ENCODE data around the gene MIOX. TPM values are rescaled to one million over a fixed set of nuclear protein-coding genes. Genes with fewer than 3 reads are reported as not detected.
A peak's percentile ranks its signal among the peaks of the same experiment; 100 is the strongest.

The MIOX gene
- total RNA-seq, 1 donor: not detected

GRCh38 chr22:50474710-50475651 is 11.7 kb upstream of the MIOX start, which contains the start of gene SBF1:
TSS of gene SBF1 (minus strand) at chr22:50475035. CDS start at chr22:50474840, 195 bp downstream.
- H3K79me2 ChIP-seq (ENCODE audit: insufficient read depth, low read length): peaks cover 46% of the 10 kb centered on the region
- peak within 1 kb of the TSS; percentile 63 for H3K27ac ChIP-seq (ENCODE audit: low read depth, low read length)
- TF ChIP-seq CTCF (IDR thresholded peaks at IDR 0.05; ENCODE audit: extremely low read depth, low read depth, low read length): no peak

GRCh38 chr22:50475652-50476002 is 11.0 kb upstream of the MIOX start:
- no peaks in the 10 kb centered on the region for H3K9me3 ChIP-seq (ENCODE audit: low read depth, low read length)
- H3K79me2 ChIP-seq (ENCODE audit: insufficient read depth, low read length): peaks cover 39% of the 10 kb centered on the region
- H2AFZ ChIP-seq (ENCODE audit: low read length): peak overlapping the region; percentile 93
- peaks cover 15% of the 10 kb centered on the region for H3K4me1 ChIP-seq (ENCODE audit: insufficient read depth, low read length)
- H3K36me3 ChIP-seq (ENCODE audit: insufficient read depth, low read length): no peaks in the 10 kb centered on the region
- H3K4me2 ChIP-seq (ENCODE audit: insufficient read depth, low read length): peak overlapping the region; percentile 88
- TF ChIP-seq CTCF (IDR thresholded peaks at IDR 0.05; ENCODE audit: extremely low read depth, low read depth, low read length): no peak
- H3K4me3 ChIP-seq (ENCODE audit: insufficient read depth, low read length): peak overlapping the region; percentile 81
- peaks cover 36% of the 10 kb centered on the region for H4K20me1 ChIP-seq (ENCODE audit: insufficient read depth, low read length)
- peak; percentile 58 for DNase-seq (ENCODE audit: insufficient read length, low spot score, missing footprints)
- H3K27me3 ChIP-seq (ENCODE audit: insufficient read depth, low read length): peaks cover 7% of the 10 kb centered on the region
- H3K27ac ChIP-seq (ENCODE audit: low read depth, low read length): no peak overlapping the region

More at GRCh38 chr22:50474710-50475651, 11.7 kb upstream of the MIOX start, which contains the start of gene SBF1:
- peak within 1 kb of the TSS; percentile 81 for H3K4me3 ChIP-seq (ENCODE audit: insufficient read depth, low read length)
- H3K9me3 ChIP-seq (ENCODE audit: low read depth, low read length): no peaks in the 10 kb centered on the region
- H2AFZ ChIP-seq (ENCODE audit: low read length): peak within 1 kb of the TSS; percentile 93
- peaks cover 18% of the 10 kb centered on the region for H3K4me1 ChIP-seq (ENCODE audit: insufficient read depth, low read length)
- peaks cover 42% of the 10 kb centered on the region for H4K20me1 ChIP-seq (ENCODE audit: insufficient read depth, low read length)
- DNase-seq (ENCODE audit: insufficient read length, low spot score, missing footprints): peak; percentile 100
- H3K4me2 ChIP-seq (ENCODE audit: insufficient read depth, low read length): peak within 1 kb of the TSS; percentile 94
- no peaks in the 10 kb centered on the region for H3K36me3 ChIP-seq (ENCODE audit: insufficient read depth, low read length)
- peaks cover under 1% of the 10 kb centered on the region for H3K27me3 ChIP-seq (ENCODE audit: insufficient read depth, low read length)

- Histone ChIP-seq H4K20me1 (ENCODE audit: insufficient read depth, low read length) (peaks cover 23% of the 10 kb centered on the region), H3K27me3 (ENCODE audit: insufficient read depth, low read length) (peaks cover 13% of the 10 kb centered on the region), H2AFZ (ENCODE audit: low read length) (peak overlapping the region; percentile 51), H3K9me3 (ENCODE audit: low read depth, low read length) (no peaks in the 10 kb centered on the region), H3K79me2 (ENCODE audit: insufficient read depth, low read length) (peaks cover 27% of the 10 kb centered on the region), H3K27ac (ENCODE audit: low read depth, low read length) (no peak overlapping the region), H3K36me3 (ENCODE audit: insufficient read depth, low read length) (no peaks in the 10 kb centered on the region), H3K4me2 (ENCODE audit: insufficient read depth, low read length) (no peak overlapping the region), H3K4me3 (ENCODE audit: insufficient read depth, low read length) (no peak overlapping the region), H3K4me1 (ENCODE audit: insufficient read depth, low read length) (peaks cover 15% of the 10 kb centered on the region)
- TF ChIP-seq CTCF (IDR thresholded peaks at IDR 0.05; ENCODE audit: extremely low read depth, low read depth, low read length): no peak
- DNase-seq (ENCODE audit: insufficient read length, low spot score, missing footprints): no peak
Observed at GRCh38 chr22:50476868-50477267, 9.8 kb upstream of the MIOX start.

- Histone ChIP-seq H2AFZ (ENCODE audit: low read length) (no peak overlapping the region), H3K9me3 (ENCODE audit: low read depth, low read length) (no peaks in the 10 kb centered on the region), H3K4me1 (ENCODE audit: insufficient read depth, low read length) (peaks cover 15% of the 10 kb centered on the region), H3K4me3 (ENCODE audit: insufficient read depth, low read length) (no peak overlapping the region), H3K36me3 (ENCODE audit: insufficient read depth, low read length) (no peaks in the 10 kb centered on the region), H3K79me2 (ENCODE audit: insufficient read depth, low read length) (peaks cover 16% of the 10 kb centered on the region), H4K20me1 (ENCODE audit: insufficient read depth, low read length) (peaks cover 13% of the 10 kb centered on the region), H3K4me2 (ENCODE audit: insufficient read depth, low read length) (no peak overlapping the region), H3K27me3 (ENCODE audit: insufficient read depth, low read length) (peaks cover 13% of the 10 kb centered on the region), H3K27ac (ENCODE audit: low read depth, low read length) (no peak overlapping the region)
- DNase-seq (ENCODE audit: insufficient read length, low spot score, missing footprints): no peak
- TF ChIP-seq CTCF (IDR thresholded peaks at IDR 0.05; ENCODE audit: extremely low read depth, low read depth, low read length): no peak
Observed at GRCh38 chr22:50477923-50478322, 8.7 kb upstream of the MIOX start.
